Epithelial cell of esophagus (primary cell): ENCODE measurements around the gene TLK2.

ENCODE experiments used
- DNase-seq: peaks from one replicate; pipeline ENCODE4 v3.0.0; 2010; ENCODE audit warnings: low read depth
- H3K4me3 ChIP-seq: 2 replicates; pipeline ENCODE4 v1.5.1; 2011; ENCODE audit warnings: mild to moderate bottlenecking, low read length, control low read depth
- TF ChIP-seq, protein P1 (sequence below): IDR thresholded peaks from 2 replicates; pipeline ENCODE4 v1.5.1; 2011; ENCODE audit warnings: low read depth, mild to moderate bottlenecking, low read length, control low read depth, inconsistent platforms; ENCODE audit not compliant: insufficient read depth; ENCODE audit errors: missing control alignments

The TLK2 gene

DNA sequence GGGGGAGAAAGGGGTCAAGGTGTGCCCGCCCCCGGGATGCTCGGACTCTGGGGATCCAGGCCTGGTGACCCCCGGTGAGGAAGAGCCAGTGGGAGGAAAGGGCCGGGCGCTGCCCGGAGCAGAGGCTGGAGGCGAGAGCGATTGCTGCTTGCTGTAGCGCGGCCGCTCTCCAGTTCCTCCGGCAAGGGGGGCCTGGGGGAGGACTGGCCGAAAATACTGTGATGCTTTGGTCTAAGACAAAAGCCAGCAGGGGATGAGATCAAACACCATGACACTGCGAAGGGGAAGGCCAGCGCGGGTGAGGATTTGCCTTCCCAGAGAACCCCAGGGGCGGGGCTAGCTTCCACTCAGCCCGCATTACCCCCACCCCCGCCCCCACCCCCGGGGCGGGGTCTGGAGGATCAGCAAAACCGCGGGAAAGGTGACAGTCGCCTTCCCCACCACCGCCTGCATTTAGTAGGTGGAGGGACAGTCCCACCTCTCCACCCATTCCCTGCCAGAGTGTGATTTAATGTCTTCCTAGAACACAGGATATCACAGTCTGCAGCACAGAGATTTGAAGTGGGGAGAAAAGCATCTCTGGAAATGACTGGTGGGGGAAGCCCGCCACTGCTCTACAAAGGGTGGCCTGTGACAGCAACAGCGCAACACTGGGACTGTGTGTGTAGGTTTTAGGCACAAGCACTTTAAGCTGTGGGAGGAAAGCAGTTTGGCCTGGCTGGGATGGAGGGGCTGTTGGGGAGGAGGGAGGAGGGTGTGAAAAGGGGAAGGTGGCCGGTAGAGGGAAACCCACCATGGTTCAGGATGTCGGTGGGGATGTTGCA is 174.6 kb downstream of the TLK2 start:
- H3K4me3 ChIP-seq: peak overlapping the region; percentile 43
- TF ChIP-seq, protein P1, sequence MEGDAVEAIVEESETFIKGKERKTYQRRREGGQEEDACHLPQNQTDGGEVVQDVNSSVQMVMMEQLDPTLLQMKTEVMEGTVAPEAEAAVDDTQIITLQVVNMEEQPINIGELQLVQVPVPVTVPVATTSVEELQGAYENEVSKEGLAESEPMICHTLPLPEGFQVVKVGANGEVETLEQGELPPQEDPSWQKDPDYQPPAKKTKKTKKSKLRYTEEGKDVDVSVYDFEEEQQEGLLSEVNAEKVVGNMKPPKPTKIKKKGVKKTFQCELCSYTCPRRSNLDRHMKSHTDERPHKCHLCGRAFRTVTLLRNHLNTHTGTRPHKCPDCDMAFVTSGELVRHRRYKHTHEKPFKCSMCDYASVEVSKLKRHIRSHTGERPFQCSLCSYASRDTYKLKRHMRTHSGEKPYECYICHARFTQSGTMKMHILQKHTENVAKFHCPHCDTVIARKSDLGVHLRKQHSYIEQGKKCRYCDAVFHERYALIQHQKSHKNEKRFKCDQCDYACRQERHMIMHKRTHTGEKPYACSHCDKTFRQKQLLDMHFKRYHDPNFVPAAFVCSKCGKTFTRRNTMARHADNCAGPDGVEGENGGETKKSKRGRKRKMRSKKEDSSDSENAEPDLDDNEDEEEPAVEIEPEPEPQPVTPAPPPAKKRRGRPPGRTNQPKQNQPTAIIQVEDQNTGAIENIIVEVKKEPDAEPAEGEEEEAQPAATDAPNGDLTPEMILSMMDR: no peak
- DNase-seq: no peak

GRCh38 chr17:62653826-62654761 is 175.5 kb downstream of the TLK2 start:
- H3K4me3 ChIP-seq: no peak overlapping the region
- no peak for DNase-seq
- TF ChIP-seq, protein P1: no peak

DNA sequence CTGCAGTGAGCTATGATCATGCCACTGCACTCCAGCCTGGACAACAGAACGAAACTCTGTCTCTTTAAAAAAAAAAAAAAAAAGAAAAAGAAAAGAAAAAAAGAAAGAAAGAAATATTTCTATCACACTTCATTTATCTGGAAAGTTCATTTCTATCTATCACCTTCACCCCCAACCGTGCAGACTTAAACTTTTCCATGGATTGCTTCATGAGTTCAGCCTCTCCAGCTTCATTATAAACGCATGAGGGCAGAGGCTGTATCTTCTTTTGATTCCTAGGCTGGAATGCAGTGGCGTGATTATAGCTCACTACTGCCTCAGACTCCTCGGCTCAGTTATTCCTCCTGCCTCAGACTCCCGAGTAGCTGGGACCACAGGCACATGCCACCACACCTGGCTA is 177.0 kb downstream of the TLK2 start:
- DNase-seq: no peak
- H3K4me3 ChIP-seq: no peak overlapping the region
- TF ChIP-seq, protein P1: no peak

- DNase-seq: no peak
- TF ChIP-seq, protein P1: no peak
- H3K4me3 ChIP-seq: no peak overlapping the region
These were observed 177.8 kb downstream of the TLK2 start for GRCh38 chr17:62656446-62656845.

- no peak for DNase-seq
- TF ChIP-seq, protein P1: no peak
- H3K4me3 ChIP-seq: no peak overlapping the region
These were observed 178.6 kb downstream of the TLK2 start for GRCh38 chr17:62657145-62657665.

DNA sequence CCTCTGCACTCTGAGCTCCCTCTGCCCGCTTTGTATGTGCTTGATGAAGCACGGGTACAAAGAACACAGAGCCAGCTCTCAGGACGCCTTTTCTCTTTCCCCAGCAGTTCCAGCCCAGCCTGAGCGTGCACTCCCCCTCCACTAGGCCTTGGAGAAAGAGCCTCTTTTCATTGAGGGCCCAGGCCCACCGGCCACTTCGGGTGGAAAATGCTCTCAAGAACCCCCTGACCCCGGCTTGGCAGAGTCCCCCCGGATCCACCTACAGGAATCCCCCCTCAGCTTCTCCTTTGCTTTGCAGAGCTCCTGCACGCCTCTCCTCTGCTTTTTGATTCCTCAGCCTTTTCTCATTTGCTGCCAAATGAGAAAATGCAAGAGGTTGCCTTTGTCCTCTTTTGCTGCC is 179.1 kb downstream of the TLK2 start:
- H3K4me3 ChIP-seq: no peak overlapping the region
- TF ChIP-seq, protein P1: no peak
- no peak for DNase-seq
